Activated B cell treated with CpG ODN at 0.5 μM for 24 hours (primary cell): ENCODE measurements around the gene RTRAF. TPM values are rescaled to one million over a fixed set of nuclear protein-coding genes. Genes with fewer than 3 reads are reported as not detected.

ENCODE experiments used
- ATAC-seq: fragments of 200-7000 bp; cut with Tn5 transposase; one replicate; pipeline ENCODE4 v1.10.0; 2021; ENCODE audit warnings: low read depth, mild to moderate bottlenecking, moderate library complexity
- CTCF ChIA-PET: fragments of 350-600 bp; sonication (Branson Sonifier 250); formaldehyde crosslinking; loops from one replicate; lab custom pipeline; 2021; ENCODE audit warnings: antibody characterized with exemption; lab: Charles Lee
- POLR2A ChIA-PET: fragments of 350-600 bp; sonication (Branson Sonifier 250); formaldehyde crosslinking; loops from one replicate; lab custom pipeline; 2021; ENCODE audit warnings: antibody characterized with exemption; lab: Charles Lee
- DNase-seq: peaks from one replicate; pipeline ENCODE4 v3.0.0; 2022
- H3K27ac Mint-ChIP-seq: one replicate; pipeline ENCODE4 v1.8.0; 2020; ENCODE audit warnings: mixed read lengths
- H3K27me3 Mint-ChIP-seq: one replicate; pipeline ENCODE4 v1.8.0; 2021; ENCODE audit warnings: mixed read lengths
- H3K36me3 Mint-ChIP-seq: one replicate; pipeline ENCODE4 v1.8.0; 2021; ENCODE audit warnings: low read depth, mixed read lengths
- H3K4me1 Mint-ChIP-seq: one replicate; pipeline ENCODE4 v1.8.0; 2021; ENCODE audit warnings: mixed read lengths
- H3K4me3 Mint-ChIP-seq: one replicate; pipeline ENCODE4 v1.8.0; 2020; ENCODE audit warnings: mild to moderate bottlenecking, mixed read lengths
- H3K9me3 Mint-ChIP-seq: one replicate; pipeline ENCODE4 v1.8.0; 2020; ENCODE audit warnings: mixed read lengths
- CTCF ChIP-seq: fragments of 200-600 bp; IDR thresholded peaks from one replicate; pipeline ENCODE4 v1.8.0; 2022; ENCODE audit warnings: antibody characterized with exemption, mild to moderate bottlenecking
- intact Hi-C: fragments of 100-400 bp; cut with micrococcal nuclease; formaldehyde crosslinking; loops from one replicate; pipeline ENCODE4 v1.15.1; 2024
- total RNA-seq: library from RNA; stranded (reverse); gene quantifications from 2 replicates; pipeline ENCODE4 v1.2.3, GENCODE V29; 2022

Gene RTRAF
- total RNA-seq, 1 donor from 2014 or later: 160 TPM

DNA sequence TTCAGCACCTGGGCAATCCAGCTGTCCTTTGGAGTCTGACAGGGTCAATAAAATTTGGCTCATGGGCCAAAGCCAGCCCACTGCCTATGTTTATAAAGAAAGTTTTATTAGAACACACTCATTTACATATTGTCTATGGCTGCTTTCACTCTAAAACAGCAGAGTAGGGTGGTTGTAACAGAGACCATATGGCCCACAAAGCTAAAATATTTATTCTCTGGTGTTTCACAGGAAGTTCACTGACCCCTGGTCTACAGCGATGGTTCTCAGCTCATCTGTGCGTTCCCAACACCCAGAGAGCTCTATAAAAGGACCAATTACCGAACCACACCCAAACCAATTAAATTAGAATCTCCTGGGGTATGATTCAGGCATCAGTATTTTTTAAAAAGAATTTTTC, 37.7 kb upstream of the RTRAF start:
- ChIA-PET CTCF (interaction anchor here (0.8 kb wide), 1 partner anchor 176 kb away, joined by 3 read pairs; no protein-coding TSS in a partner anchor), POLR2A (no interaction called here)
- Mint-ChIP-seq H3K27me3 (no peaks in the 10 kb centered on the region), H3K36me3 (peaks cover 83% of the 10 kb centered on the region), H3K27ac (no peak overlapping the region), H3K4me3 (no peak overlapping the region), H3K9me3 (peaks cover 4% of the 10 kb centered on the region), H3K4me1 (no peaks in the 10 kb centered on the region)
- ATAC-seq: no peak
- no peak for DNase-seq
- intact Hi-C loops: no loop called here
- no peak for TF ChIP-seq CTCF

- CTCF ChIA-PET: interaction anchor here (1.0 to 1.3 kb wide), 2 partner anchors 93 to 126 kb away, joined by 3 read pairs; partner anchors contain the start of gene GNG2
- POLR2A ChIA-PET: no interaction called here
- DNase-seq (no peak), ATAC-seq (no peak)
- TF ChIP-seq CTCF: no peak
- H3K4me3 Mint-ChIP-seq: no peak overlapping the region
- H3K9me3 Mint-ChIP-seq: peaks cover 8% of the 10 kb centered on the region
- H3K27me3 Mint-ChIP-seq: no peaks in the 10 kb centered on the region
- H3K4me1 Mint-ChIP-seq: no peaks in the 10 kb centered on the region
- intact Hi-C loops: no loop called here
- H3K36me3 Mint-ChIP-seq: peaks cover 94% of the 10 kb centered on the region
- no peak overlapping the region for H3K27ac Mint-ChIP-seq
Observed at GRCh38 chr14:51954031-51954430, 35.3 kb upstream of the RTRAF start.

GRCh38 chr14:51954657-51955056, 34.7 kb upstream of the RTRAF start:
- DNase-seq (no peak), ATAC-seq (no peak)
- ChIA-PET CTCF (interaction anchor here (0.8 to 1.3 kb wide), 3 partner anchors 20 to 127 kb away, joined by 3 read pairs; partner anchors contain the start of gene GNG2), POLR2A (no interaction called here)
- Mint-ChIP-seq H3K27ac (no peak overlapping the region), H3K4me1 (no peaks in the 10 kb centered on the region), H3K9me3 (peaks cover 12% of the 10 kb centered on the region), H3K4me3 (no peak overlapping the region), H3K36me3 (peaks cover 97% of the 10 kb centered on the region), H3K27me3 (no peaks in the 10 kb centered on the region)
- no peak for TF ChIP-seq CTCF
- intact Hi-C loops: no loop called here

DNA sequence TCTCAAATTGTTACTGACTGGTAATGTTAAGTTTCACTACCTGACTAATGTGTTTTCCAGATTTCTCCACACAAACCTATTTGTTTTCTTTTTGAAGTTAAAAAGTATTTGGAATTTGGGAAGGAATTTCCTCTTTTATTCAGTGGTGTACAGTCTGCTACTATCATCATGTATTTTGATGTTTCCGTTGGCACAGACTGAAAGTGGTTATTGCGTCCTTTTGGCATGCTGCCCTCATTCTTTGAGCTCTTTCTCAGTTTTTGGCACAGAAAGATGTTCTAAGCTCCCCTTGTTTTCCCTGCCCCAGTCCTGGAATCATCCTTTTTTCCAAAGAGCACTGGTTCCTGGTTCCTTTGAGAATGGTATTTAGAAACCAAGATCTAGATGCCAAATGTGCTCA, 31.4 kb upstream of the RTRAF start:
- CTCF ChIA-PET: no interaction called here
- peaks cover 11% of the 10 kb centered on the region for H3K4me1 Mint-ChIP-seq

GRCh38 chr14:51959928-51960327, 29.4 kb upstream of the RTRAF start:
- POLR2A ChIA-PET: no interaction called here
- Mint-ChIP-seq H3K36me3 (peaks cover 89% of the 10 kb centered on the region), H3K4me1 (peaks cover 14% of the 10 kb centered on the region), H3K9me3 (peaks cover 19% of the 10 kb centered on the region), H3K4me3 (no peak overlapping the region), H3K27me3 (no peaks in the 10 kb centered on the region), H3K27ac (no peak overlapping the region)
- intact Hi-C loops: no loop called here
- ATAC-seq (no peak), DNase-seq (no peak)
- CTCF ChIA-PET: no interaction called here
- TF ChIP-seq CTCF: no peak

More for the DNA sequence above, 31.4 kb upstream of the RTRAF start:
- H3K36me3 Mint-ChIP-seq: peaks cover 94% of the 10 kb centered on the region
- TF ChIP-seq CTCF: no peak
- no peak overlapping the region for H3K4me3 Mint-ChIP-seq
- ATAC-seq: no peak
- POLR2A ChIA-PET: no interaction called here
- intact Hi-C loops: no loop called here
- H3K9me3 Mint-ChIP-seq: peaks cover 19% of the 10 kb centered on the region
- no peaks in the 10 kb centered on the region for H3K27me3 Mint-ChIP-seq
- no peak for DNase-seq
- no peak overlapping the region for H3K27ac Mint-ChIP-seq
